ENCODE results near the gene RIT1.

RIT1 gene

GRCh38 chr1:155856257-155856974 is 54.7 kb downstream of the RIT1 start:
- DNase-seq: no peak

- DNase-seq: no peak
Observed at GRCh38 chr1:155850345-155850744, 60.8 kb downstream of the RIT1 start.

GRCh38 chr1:155847823-155848529 is 63.2 kb downstream of the RIT1 start:
- DNase-seq: no peak
